ENCODE data around the gene PPDPF. TPM values are rescaled to one million over a fixed set of nuclear protein-coding genes. Genes with fewer than 3 reads are reported as not detected.

The PPDPF gene
- total RNA-seq, 4 donors from 2014 or later: 142 to 613 (median 338) TPM

- TF ChIP-seq POLR2A (IDR thresholded peaks at IDR 0.05): no peak
- TF ChIP-seq CTCF (IDR thresholded peaks at IDR 0.05): no peak
- no peak overlapping the region for H3K27ac ChIP-seq
- H3K27me3 ChIP-seq: peaks cover 13 to 100% (median 30%) of the 10 kb centered on the region in 4 donors
- H3K4me3 ChIP-seq: no peak overlapping the region
- 40 to 48% methylated on average over 6 to 7 of the region's 13 CpGs for WGBS, 2 donors
- H3K9me3 ChIP-seq: no peaks in the 10 kb centered on the region
- no peak for DNase-seq
- intact Hi-C loops (cut with DNase I): no loop called here
- H3K36me3 ChIP-seq: no peaks in the 10 kb centered on the region
- H3K4me1 ChIP-seq: peaks cover 9 to 16% (median 11%) of the 10 kb centered on the region in 3 donors
These were observed 47.6 kb upstream of the PPDPF start for GRCh38 chr20:63472862-63473390.

- no peak for TF ChIP-seq CTCF (IDR thresholded peaks at IDR 0.05)
- TF ChIP-seq POLR2A (IDR thresholded peaks at IDR 0.05): no peak
- Histone ChIP-seq H3K27ac (no peak overlapping the region), H3K4me3 (no peak overlapping the region), H3K9me3 (no peaks in the 10 kb centered on the region), H3K36me3 (no peaks in the 10 kb centered on the region), H3K4me1 (peaks cover 9 to 16% (median 11%) of the 10 kb centered on the region in 3 donors), H3K27me3 (peaks cover 13 to 100% (median 30%) of the 10 kb centered on the region in 4 donors)
- intact Hi-C loops (cut with DNase I): no loop called here
- DNase-seq: no peak
- WGBS, 2 donors: 18 to 30% methylated on average over 18 to 22 of the region's 30 CpGs
These were observed 46.8 kb upstream of the PPDPF start for GRCh38 chr20:63473555-63474449.

GRCh38 chr20:63475209-63475608 is 45.4 kb upstream of the PPDPF start:
- intact Hi-C loops (cut with DNase I): no loop called here
- WGBS, 2 donors: 11 to 33% methylated on average over 3 to 6 of the region's 16 CpGs
- Histone ChIP-seq H3K36me3 (no peaks in the 10 kb centered on the region), H3K27me3 (peaks cover 13 to 100% (median 29%) of the 10 kb centered on the region in 4 donors), H3K4me3 (no peak overlapping the region), H3K4me1 (peaks cover 9 to 16% (median 11%) of the 10 kb centered on the region in 3 donors), H3K27ac (no peak overlapping the region), H3K9me3 (no peaks in the 10 kb centered on the region)
- TF ChIP-seq POLR2A (IDR thresholded peaks at IDR 0.05) (no peak), CTCF (IDR thresholded peaks at IDR 0.05) (no peak)
- no peak for DNase-seq

GRCh38 chr20:63477061-63477616 is 43.4 kb upstream of the PPDPF start:
- H3K36me3 ChIP-seq: no peaks in the 10 kb centered on the region
- H3K9me3 ChIP-seq: no peaks in the 10 kb centered on the region
- no peak for DNase-seq
- WGBS, 2 donors: 17 to 24% methylated on average over 11 of the region's 21 CpGs
- no peak for TF ChIP-seq CTCF (IDR thresholded peaks at IDR 0.05)
- H3K27me3 ChIP-seq: peaks cover under 1 to 100% (median 13%) of the 10 kb centered on the region in 4 donors
- no peak overlapping the region for H3K4me3 ChIP-seq
- peaks cover under 1 to 4% (median 3%) of the 10 kb centered on the region in 3 donors for H3K4me1 ChIP-seq
- intact Hi-C loops (cut with DNase I): no loop called here
- no peak overlapping the region for H3K27ac ChIP-seq

- H3K27me3 ChIP-seq: peaks cover 0 to 100% (median 12%) of the 10 kb centered on the region in 4 donors
- no peak overlapping the region for H3K4me3 ChIP-seq
- no peak overlapping the region for H3K27ac ChIP-seq
- 45 to 61% methylated on average over 8 to 16 of the region's 17 CpGs for WGBS, 2 donors
- intact Hi-C loops (cut with DNase I): no loop called here
- H3K36me3 ChIP-seq: no peaks in the 10 kb centered on the region
- no peaks in the 10 kb centered on the region for H3K9me3 ChIP-seq
- DNase-seq: no peak
- no peaks in the 10 kb centered on the region for H3K4me1 ChIP-seq
- TF ChIP-seq CTCF (IDR thresholded peaks at IDR 0.05) (no peak), POLR2A (IDR thresholded peaks at IDR 0.05) (no peak)
These were observed 42.6 kb upstream of the PPDPF start for GRCh38 chr20:63477944-63478343.
